GM12878 (cell line): ENCODE measurements around the gene TANC1.

ENCODE experiments used
- CBFB ChIP-seq: IDR thresholded peaks from 2 replicates; pipeline ENCODE4 v1.6.1; 2016; ENCODE audit warnings: antibody characterized with exemption, low read depth
- CBX3 ChIP-seq: fragments of 200-600 bp; sonication (generic); IDR thresholded peaks from 2 replicates; pipeline ENCODE4 v1.6.1; 2016; ENCODE audit warnings: low read depth, borderline replicate concordance
- CTCF ChIP-seq, 3 experiments: IDR thresholded peaks in 2 of 3; conservative IDR thresholded peaks in 1 of 3; 2 replicates each; pipeline ENCODE4 v1.5.1; 2011; ENCODE audit warnings: low read depth in 3 of 3, low read length in 3 of 3, mild to moderate bottlenecking in 3 of 3, control low read depth in 2 of 3, moderate library complexity in 2 of 3, inconsistent platforms in 1 of 3, mixed read lengths in 1 of 3; ENCODE audit not compliant: control insufficient read depth in 2 of 3, insufficient read depth in 1 of 3; ENCODE audit errors: extremely low read depth in 1 of 3
- FOS ChIP-seq: IDR thresholded peaks from 3 replicates; pipeline ENCODE4 v1.6.1; 2011; ENCODE audit warnings: borderline replicate concordance; ENCODE audit not compliant: insufficient read length; ENCODE audit errors: extremely low read depth
- MYB ChIP-seq: fragments of 150-350 bp; IDR thresholded peaks from 2 replicates; pipeline ENCODE4 v1.6.1; 2014; ENCODE audit warnings: mild to moderate bottlenecking, low read depth, low read length, borderline replicate concordance
- POLR2AphosphoS5 ChIP-seq: IDR thresholded peaks from 2 replicates; pipeline ENCODE4 v1.6.1; 2011; ENCODE audit warnings: mild to moderate bottlenecking, low read length, inconsistent platforms
- POU2F2 ChIP-seq: IDR thresholded peaks from 3 replicates; pipeline ENCODE4 v1.6.1; 2011; ENCODE audit warnings: low read depth, mild to moderate bottlenecking, low read length, borderline replicate concordance
- SMAD1 ChIP-seq: fragments of 450-650 bp; IDR thresholded peaks from 2 replicates; pipeline ENCODE4 v1.6.1; 2018; ENCODE audit warnings: mild to moderate bottlenecking, low read depth; ENCODE audit not compliant: partially characterized antibody
- TAF1 ChIP-seq: IDR thresholded peaks from 2 replicates; pipeline ENCODE4 v1.6.1; 2011; ENCODE audit warnings: mild to moderate bottlenecking, low read depth, low read length, borderline replicate concordance
- TARDBP ChIP-seq: IDR thresholded peaks from 2 replicates; pipeline ENCODE4 v1.6.1; 2016; ENCODE audit warnings: borderline replicate concordance
- ZNF24 ChIP-seq: fragments of 450-650 bp; IDR thresholded peaks from 2 replicates; pipeline ENCODE4 v1.6.1; 2017; ENCODE audit warnings: antibody characterized with exemption, mild to moderate bottlenecking

- TF ChIP-seq CTCF (IDR thresholded peaks at IDR 0.05 in 2 of 3, conservative IDR thresholded peaks at IDR 0.05 in 1 of 3; ENCODE audit: control insufficient read depth in 2 of 3, extremely low read depth in 1 of 3, insufficient read depth in 1 of 3, low read depth in 3 of 3, low read length in 3 of 3), result no peak
- no peak for TF ChIP-seq TARDBP
- TF ChIP-seq MYB, result no peak
- TF ChIP-seq POU2F2, result no peak
- TF ChIP-seq CBX3, result no peak
- no peak for TF ChIP-seq ZNF24
- TF ChIP-seq TAF1, result no peak
- TF ChIP-seq SMAD1, result no peak
- no peak for TF ChIP-seq FOS
- no peak for TF ChIP-seq CBFB
- TF ChIP-seq POLR2AphosphoS5, result no peak
These were observed 311.3 kb downstream of the TANC1 start for GRCh38 chr2:159279700-159280099.
